ENCODE results near the gene RNASE11. TPM values are rescaled to one million over a fixed set of nuclear protein-coding genes. Genes with fewer than 3 reads are reported as not detected.

The RNASE11 gene
- polyA plus RNA-seq, 3 donors = not detected

DNA sequence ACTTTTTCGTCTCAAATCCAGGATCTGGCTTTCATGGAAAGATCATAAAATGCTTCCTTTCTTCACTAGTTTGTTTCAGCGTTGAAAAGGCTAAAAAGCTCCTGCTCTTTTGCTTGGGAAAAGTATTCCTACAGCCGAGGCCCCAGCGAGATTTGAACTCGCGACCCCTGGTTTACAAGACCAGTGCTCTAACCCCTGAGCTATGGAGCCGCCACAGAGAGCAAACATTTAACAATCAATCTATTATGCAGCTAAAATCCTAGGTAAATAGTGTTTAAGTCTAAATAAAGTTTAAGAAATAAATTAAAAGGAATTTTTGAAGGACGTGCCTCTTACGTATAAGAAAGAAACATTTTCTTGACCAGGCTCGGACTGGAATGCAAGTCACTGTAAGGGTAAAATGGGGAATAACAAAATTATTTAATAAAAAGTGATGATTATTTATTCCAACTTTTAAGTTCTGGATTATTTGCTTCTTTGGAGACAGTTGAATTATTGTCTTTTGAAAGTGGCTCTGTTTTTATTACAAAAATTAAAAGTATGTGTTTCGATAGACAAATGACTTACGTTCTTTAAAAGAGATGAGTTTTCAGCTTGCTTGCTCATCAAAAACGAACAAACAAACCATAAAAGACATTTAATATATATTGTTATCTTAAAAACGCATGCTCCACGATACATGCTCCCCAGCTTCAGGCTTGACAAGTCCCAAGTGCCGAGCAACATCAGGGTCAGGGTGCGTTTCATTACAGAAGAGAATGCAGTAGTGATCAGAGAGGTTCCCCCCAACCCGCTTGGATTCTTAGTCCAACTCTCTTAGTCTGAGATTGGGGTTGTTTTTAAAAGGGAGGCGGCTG lies 43.5 kb upstream of the RNASE11 start:
- TF ChIP-seq, protein P1, sequence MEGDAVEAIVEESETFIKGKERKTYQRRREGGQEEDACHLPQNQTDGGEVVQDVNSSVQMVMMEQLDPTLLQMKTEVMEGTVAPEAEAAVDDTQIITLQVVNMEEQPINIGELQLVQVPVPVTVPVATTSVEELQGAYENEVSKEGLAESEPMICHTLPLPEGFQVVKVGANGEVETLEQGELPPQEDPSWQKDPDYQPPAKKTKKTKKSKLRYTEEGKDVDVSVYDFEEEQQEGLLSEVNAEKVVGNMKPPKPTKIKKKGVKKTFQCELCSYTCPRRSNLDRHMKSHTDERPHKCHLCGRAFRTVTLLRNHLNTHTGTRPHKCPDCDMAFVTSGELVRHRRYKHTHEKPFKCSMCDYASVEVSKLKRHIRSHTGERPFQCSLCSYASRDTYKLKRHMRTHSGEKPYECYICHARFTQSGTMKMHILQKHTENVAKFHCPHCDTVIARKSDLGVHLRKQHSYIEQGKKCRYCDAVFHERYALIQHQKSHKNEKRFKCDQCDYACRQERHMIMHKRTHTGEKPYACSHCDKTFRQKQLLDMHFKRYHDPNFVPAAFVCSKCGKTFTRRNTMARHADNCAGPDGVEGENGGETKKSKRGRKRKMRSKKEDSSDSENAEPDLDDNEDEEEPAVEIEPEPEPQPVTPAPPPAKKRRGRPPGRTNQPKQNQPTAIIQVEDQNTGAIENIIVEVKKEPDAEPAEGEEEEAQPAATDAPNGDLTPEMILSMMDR (IDR thresholded peaks at IDR 0.05) = no peak
- H3K9ac ChIP-seq (ENCODE audit: insufficient read depth, low read length, poor library complexity, severe bottlenecking) = no peak overlapping the region
- H2AFZ ChIP-seq (ENCODE audit: insufficient read depth, low read depth, low read length, poor library complexity, severe bottlenecking) = peak overlapping the region; percentile 19
- peak overlapping the region; percentile 78 to 89 for H3K4me3 Mint-ChIP-seq
- H3K4me1 ChIP-seq (ENCODE audit: control insufficient read depth in 1 of 2, insufficient read depth in 2 of 2, low read length in 2 of 2) = peaks cover 34 to 39% of the 10 kb centered on the region in 2 donors
- peak overlapping the region in 1 of 3 experiments; percentile 64 for H3K4me3 ChIP-seq (replicated peaks in 1 of 3; ENCODE audit: low read depth in 2 of 3, low read length in 3 of 3)
- H3K79me2 ChIP-seq (ENCODE audit: insufficient read depth, low read length) = no peaks in the 10 kb centered on the region
- H3K27me3 ChIP-seq (ENCODE audit: control insufficient read depth in 2 of 2, insufficient read depth in 2 of 2, low read length in 2 of 2) = peaks cover 92 to 100% of the 10 kb centered on the region in 2 donors
- DNase-seq = peak in 1 of 3 donors; percentile 40
- no peaks in the 10 kb centered on the region for H4K20me1 ChIP-seq (ENCODE audit: insufficient read depth, low read length)
- peaks cover 95 to 99% (median 96%) of the 10 kb centered on the region in 3 donors for H3K27me3 Mint-ChIP-seq (ENCODE audit: low read depth in 3 of 3)
- peak overlapping the region; percentile 68 for H3K4me2 ChIP-seq (replicated peaks; ENCODE audit: extremely low read depth, low read length, poor library complexity, severe bottlenecking)
- H3K4me1 Mint-ChIP-seq = peaks cover 44% of the 10 kb centered on the region
- peaks cover 8 to 31% of the 10 kb centered on the region in 2 donors for H3K36me3 Mint-ChIP-seq
- H3K9me3 ChIP-seq (replicated peaks in 1 of 2; ENCODE audit: control insufficient read depth in 1 of 2, insufficient read depth in 1 of 2, low read length in 2 of 2) = peaks cover 0 to 43% of the 10 kb centered on the region in 2 donors
- peak overlapping the region in 1 of 7 donors; percentile 48 for H3K27ac Mint-ChIP-seq
- 6% methylated on average over 3 of the region's 19 CpGs for WGBS (ENCODE audit: insufficient coverage)
- H3K27ac ChIP-seq (ENCODE audit: low read depth in 1 of 2, low read length in 2 of 2) = no peak overlapping the region
- H3K9me3 Mint-ChIP-seq = peaks cover 8 to 50% (median 37%) of the 10 kb centered on the region in 7 donors
- intact Hi-C loops (cut with micrococcal nuclease) = loop anchor here in 1 of 2 donors (5.0 kb wide), 1 partner anchor 51 kb away; the partner anchor contains the start of gene RNASE4
- H3K36me3 ChIP-seq (replicated peaks in 1 of 2; ENCODE audit: control insufficient read depth in 1 of 2, insufficient read depth in 2 of 2, low read length in 2 of 2) = no peaks in the 10 kb centered on the region

DNA sequence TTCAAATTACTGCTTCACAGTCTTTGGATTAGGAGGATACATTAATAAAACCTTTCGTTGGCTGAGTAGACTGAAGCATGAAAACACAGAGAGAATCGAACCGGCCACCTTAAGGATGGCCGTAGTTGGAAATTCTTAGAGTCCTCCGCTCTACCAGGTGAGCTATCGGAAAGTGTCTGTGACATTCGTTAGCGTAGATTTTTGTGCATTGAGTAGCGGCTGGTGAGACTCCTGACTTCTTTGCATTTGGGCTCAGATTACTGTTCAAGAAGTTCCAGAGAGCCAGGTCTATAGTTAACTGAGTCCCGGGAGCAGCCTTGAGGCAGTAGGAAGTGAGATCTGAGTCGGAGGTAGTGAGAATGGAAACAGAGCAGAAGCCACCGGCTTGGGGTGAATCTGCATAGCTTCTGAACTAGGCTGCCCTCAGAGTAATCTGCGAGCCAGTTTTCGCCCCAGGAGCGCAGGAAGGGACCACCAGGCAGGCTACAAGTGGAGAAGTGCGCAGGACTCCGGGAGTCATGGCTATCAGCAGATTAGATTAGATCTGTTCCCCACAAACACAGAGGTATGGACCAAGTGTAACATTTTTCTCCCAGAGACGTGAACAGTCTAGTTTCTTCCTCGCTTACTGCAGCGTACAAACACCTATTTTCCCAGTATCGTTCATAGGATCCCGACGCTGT lies 42.7 kb upstream of the RNASE11 start:
- Histone ChIP-seq H3K4me2 (replicated peaks; ENCODE audit: extremely low read depth, low read length, poor library complexity, severe bottlenecking) (peak overlapping the region; percentile 68), H2AFZ (ENCODE audit: insufficient read depth, low read depth, low read length, poor library complexity, severe bottlenecking) (no peak overlapping the region), H3K9ac (ENCODE audit: insufficient read depth, low read length, poor library complexity, severe bottlenecking) (no peak overlapping the region), H3K9me3 (replicated peaks in 1 of 2; ENCODE audit: control insufficient read depth in 1 of 2, insufficient read depth in 1 of 2, low read length in 2 of 2) (peaks cover 0 to 43% of the 10 kb centered on the region in 2 donors), H3K4me3 (replicated peaks in 1 of 3; ENCODE audit: low read depth in 2 of 3, low read length in 3 of 3) (peak overlapping the region in 1 of 3 experiments; percentile 64), H3K27me3 (ENCODE audit: control insufficient read depth in 2 of 2, insufficient read depth in 2 of 2, low read length in 2 of 2) (peaks cover 94 to 100% of the 10 kb centered on the region in 2 donors), H4K20me1 (ENCODE audit: insufficient read depth, low read length) (no peaks in the 10 kb centered on the region), H3K4me1 (ENCODE audit: control insufficient read depth in 1 of 2, insufficient read depth in 2 of 2, low read length in 2 of 2) (peaks cover 41 to 47% of the 10 kb centered on the region in 2 donors), H3K27ac (ENCODE audit: low read depth in 1 of 2, low read length in 2 of 2) (no peak overlapping the region), H3K79me2 (ENCODE audit: insufficient read depth, low read length) (no peaks in the 10 kb centered on the region), H3K36me3 (replicated peaks in 1 of 2; ENCODE audit: control insufficient read depth in 1 of 2, insufficient read depth in 2 of 2, low read length in 2 of 2) (no peaks in the 10 kb centered on the region)
- WGBS (ENCODE audit: insufficient coverage) = 2% methylated on average over 22 of the region's 23 CpGs
- Mint-ChIP-seq H3K27ac (peak overlapping the region in 1 of 7 donors; percentile 48), H3K4me3 (peak overlapping the region; percentile 49 to 89), H3K4me1 (peaks cover 51% of the 10 kb centered on the region), H3K9me3 (peaks cover 8 to 52% (median 44%) of the 10 kb centered on the region in 7 donors), H3K27me3 (ENCODE audit: low read depth in 3 of 3) (peaks cover 95 to 99% (median 96%) of the 10 kb centered on the region in 3 donors), H3K36me3 (peaks cover 8 to 31% of the 10 kb centered on the region in 2 donors)
- no peak for DNase-seq
- TF ChIP-seq, protein P1 (IDR thresholded peaks at IDR 0.05) = no peak
- intact Hi-C loops (cut with micrococcal nuclease) = loop anchor here in 1 of 2 donors (5.0 kb wide), 1 partner anchor 52 kb away; the partner anchor contains the start of gene RNASE4

Data from CD14-positive monocyte (primary cell).